Fibroblast of mammary gland (primary cell): Measurements from ENCODE around the gene SUSD1.
"Not testable (repeated sequence)": the region's sequence is repeated elsewhere in the genome, so short reads cannot be mapped to it uniquely, and the experiment has no call there.

ENCODE experiments used
- DNase-seq: peaks from one replicate; pipeline ENCODE4 v3.0.0-alpha.2; 2010; ENCODE audit warnings: low read depth
- H3K4me3 ChIP-seq: 2 replicates; pipeline ENCODE4 v1.5.1; 2011; ENCODE audit warnings: low read depth, mild to moderate bottlenecking, low read length, moderate library complexity; ENCODE audit not compliant: control insufficient read depth
- CTCF ChIP-seq: conservative IDR thresholded peaks from 2 replicates; pipeline ENCODE4 v1.5.1; 2011; ENCODE audit warnings: low read depth, low read length, inconsistent platforms; ENCODE audit not compliant: control insufficient read depth, insufficient read depth

Gene SUSD1

GRCh38 chr9:112149211-112149610 is 25.9 kb downstream of the SUSD1 start:
- DNase-seq, result no peak
- no peak overlapping the region for H3K4me3 ChIP-seq
- no peak for TF ChIP-seq CTCF

GRCh38 chr9:112145886-112146285 is 29.2 kb downstream of the SUSD1 start:
- no peak for DNase-seq
- H3K4me3 ChIP-seq, result no peak overlapping the region
- no peak for TF ChIP-seq CTCF

GRCh38 chr9:112144807-112145206 is 30.3 kb downstream of the SUSD1 start:
- no peak overlapping the region for H3K4me3 ChIP-seq
- no peak for TF ChIP-seq CTCF
- DNase-seq, result no peak

GRCh38 chr9:112142420-112142819 is 32.7 kb downstream of the SUSD1 start:
- H3K4me3 ChIP-seq, result no peak overlapping the region
- no peak for TF ChIP-seq CTCF
- DNase-seq, result no peak

GRCh38 chr9:112140936-112141335 is 34.2 kb downstream of the SUSD1 start:
- H3K4me3 ChIP-seq, result no peak overlapping the region
- no peak for DNase-seq
- TF ChIP-seq CTCF, result no peak

GRCh38 chr9:112137066-112137465 is 38.0 kb downstream of the SUSD1 start:
- H3K4me3 ChIP-seq, result no peak overlapping the region
- TF ChIP-seq CTCF, result no peak
- DNase-seq, result no peak

GRCh38 chr9:112135706-112136105 is 39.4 kb downstream of the SUSD1 start:
- TF ChIP-seq CTCF, result no peak
- H3K4me3 ChIP-seq, result no peak overlapping the region
- DNase-seq, result no peak

- not testable (repeated sequence) for DNase-seq, H3K4me3 ChIP-seq
Observed at GRCh38 chr9:112133806-112134205, 41.3 kb downstream of the SUSD1 start.
